ENCODE results near the gene FGF9. TPM values are rescaled to one million over a fixed set of nuclear protein-coding genes. Genes with fewer than 3 reads are reported as not detected.

The FGF9 gene
- total RNA-seq, 4 donors from 2014 or later: 0.76 TPM; not detected in 3

DNA sequence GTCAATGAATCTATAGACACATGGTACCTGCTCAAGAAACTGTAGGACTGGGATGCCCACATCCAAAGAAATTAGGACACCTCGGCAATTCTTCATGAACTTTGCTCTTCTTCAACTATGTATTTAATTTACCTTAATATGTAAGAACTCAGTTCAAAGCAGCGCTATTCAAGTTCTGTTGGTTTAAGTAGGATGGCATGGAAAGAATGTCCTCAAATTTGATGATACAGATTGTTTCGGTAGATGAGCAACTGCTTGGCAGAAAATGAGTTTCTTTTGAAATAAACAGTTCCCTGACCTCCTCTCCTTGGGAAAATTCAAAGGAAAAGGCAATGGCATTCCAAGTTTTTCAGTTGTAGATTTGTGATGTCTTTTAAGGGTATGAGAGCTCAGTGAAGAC lies 36.7 kb downstream of the FGF9 start:
- WGBS, 2 donors: 85 to 88% methylated on average over 3 of the region's 3 CpGs

DNA sequence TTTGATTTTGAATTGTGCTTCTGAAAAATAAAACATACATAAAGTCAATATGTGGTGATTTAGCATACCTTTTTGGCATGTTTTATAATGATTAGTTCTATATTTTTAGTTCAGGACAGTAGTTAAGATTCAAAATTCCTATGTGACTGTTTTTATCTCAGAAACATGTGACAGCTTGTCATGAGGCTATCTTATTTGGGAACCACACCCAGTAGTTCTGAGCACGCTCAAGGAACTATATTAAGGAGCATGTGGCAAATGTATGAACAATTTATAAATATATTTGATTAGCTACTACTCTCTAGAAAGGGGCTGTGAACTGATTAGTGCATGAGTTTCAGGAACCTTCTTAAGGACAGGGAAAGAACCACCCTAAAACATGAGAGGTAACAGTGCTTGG lies 38.8 kb downstream of the FGF9 start:
- 19 to 53% methylated on average over 1 of the region's 1 CpG for whole genome bisulfite sequencing, 2 donors

More for the DNA sequence above, 36.7 kb downstream of the FGF9 start:
- no peak for DNase-seq
- Histone ChIP-seq H3K36me3 (no peaks in the 10 kb centered on the region), H3K9me3 (no peaks in the 10 kb centered on the region), H3K4me1 (no peaks in the 10 kb centered on the region), H3K27ac (no peak overlapping the region), H3K4me3 (no peak overlapping the region), H3K27me3 (peaks cover 0 to 9% (median 0%) of the 10 kb centered on the region in 4 donors)
- TF ChIP-seq, protein P1, sequence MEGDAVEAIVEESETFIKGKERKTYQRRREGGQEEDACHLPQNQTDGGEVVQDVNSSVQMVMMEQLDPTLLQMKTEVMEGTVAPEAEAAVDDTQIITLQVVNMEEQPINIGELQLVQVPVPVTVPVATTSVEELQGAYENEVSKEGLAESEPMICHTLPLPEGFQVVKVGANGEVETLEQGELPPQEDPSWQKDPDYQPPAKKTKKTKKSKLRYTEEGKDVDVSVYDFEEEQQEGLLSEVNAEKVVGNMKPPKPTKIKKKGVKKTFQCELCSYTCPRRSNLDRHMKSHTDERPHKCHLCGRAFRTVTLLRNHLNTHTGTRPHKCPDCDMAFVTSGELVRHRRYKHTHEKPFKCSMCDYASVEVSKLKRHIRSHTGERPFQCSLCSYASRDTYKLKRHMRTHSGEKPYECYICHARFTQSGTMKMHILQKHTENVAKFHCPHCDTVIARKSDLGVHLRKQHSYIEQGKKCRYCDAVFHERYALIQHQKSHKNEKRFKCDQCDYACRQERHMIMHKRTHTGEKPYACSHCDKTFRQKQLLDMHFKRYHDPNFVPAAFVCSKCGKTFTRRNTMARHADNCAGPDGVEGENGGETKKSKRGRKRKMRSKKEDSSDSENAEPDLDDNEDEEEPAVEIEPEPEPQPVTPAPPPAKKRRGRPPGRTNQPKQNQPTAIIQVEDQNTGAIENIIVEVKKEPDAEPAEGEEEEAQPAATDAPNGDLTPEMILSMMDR (IDR thresholded peaks at IDR 0.05): no peak
- TF ChIP-seq POLR2A (IDR thresholded peaks at IDR 0.05): no peak
- intact Hi-C loops (cut with DNase I): no loop called here

GRCh38 chr13:21710163-21710562 lies 39.3 kb downstream of the FGF9 start:
- DNase-seq: no peak
- Histone ChIP-seq H3K36me3 (no peaks in the 10 kb centered on the region), H3K9me3 (no peaks in the 10 kb centered on the region), H3K27ac (no peak overlapping the region), H3K4me3 (no peak overlapping the region), H3K4me1 (no peaks in the 10 kb centered on the region), H3K27me3 (peaks cover 0 to 9% (median 0%) of the 10 kb centered on the region in 4 donors)
- intact Hi-C loops (cut with DNase I): no loop called here
- WGBS, 2 donors: 63 to 66% methylated on average over 2 of the region's 2 CpGs
- TF ChIP-seq, protein P1 (IDR thresholded peaks at IDR 0.05): no peak
- no peak for TF ChIP-seq POLR2A (IDR thresholded peaks at IDR 0.05)

More for the DNA sequence above, 38.8 kb downstream of the FGF9 start:
- H3K4me3 ChIP-seq: no peak overlapping the region
- H3K9me3 ChIP-seq: no peaks in the 10 kb centered on the region
- TF ChIP-seq, protein P1 (IDR thresholded peaks at IDR 0.05): no peak
- TF ChIP-seq POLR2A (IDR thresholded peaks at IDR 0.05): no peak
- peaks cover 0 to 9% (median 0%) of the 10 kb centered on the region in 4 donors for H3K27me3 ChIP-seq
- intact Hi-C loops (cut with DNase I): no loop called here
- H3K4me1 ChIP-seq: no peaks in the 10 kb centered on the region
- H3K27ac ChIP-seq: no peak overlapping the region
- no peaks in the 10 kb centered on the region for H3K36me3 ChIP-seq
- DNase-seq: no peak

DNA sequence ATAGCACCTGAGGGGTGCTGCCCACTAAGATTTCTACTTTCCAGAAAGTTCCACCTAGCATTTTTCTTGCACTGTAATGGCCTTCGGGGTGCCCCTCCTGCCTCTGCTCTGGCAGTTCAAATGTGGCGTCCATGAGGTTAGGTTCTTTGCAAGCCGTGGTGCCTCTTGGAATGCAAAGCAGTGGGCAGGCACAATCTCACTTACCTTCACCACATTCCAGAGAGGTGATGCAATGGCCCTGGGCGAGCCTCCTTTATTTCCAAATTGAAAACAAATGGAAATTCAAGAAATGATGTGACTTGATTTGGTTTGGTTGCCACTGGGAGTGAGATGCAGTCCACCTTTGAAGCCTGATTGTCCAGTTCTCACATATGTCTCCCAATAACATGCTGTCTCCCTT lies 46.9 kb downstream of the FGF9 start:
- intact Hi-C loops (cut with DNase I): no loop called here
- no peak overlapping the region for H3K4me3 ChIP-seq
- H3K4me1 ChIP-seq: no peaks in the 10 kb centered on the region
- no peaks in the 10 kb centered on the region for H3K36me3 ChIP-seq
- 25 to 38% methylated on average over 4 of the region's 4 CpGs for WGBS, 2 donors
- TF ChIP-seq, protein P1 (IDR thresholded peaks at IDR 0.05): no peak
- no peak for TF ChIP-seq POLR2A (IDR thresholded peaks at IDR 0.05)
- no peak for DNase-seq
- H3K27me3 ChIP-seq: peaks cover 0 to 12% (median 0%) of the 10 kb centered on the region in 4 donors
- no peak overlapping the region for H3K27ac ChIP-seq
- no peaks in the 10 kb centered on the region for H3K9me3 ChIP-seq

- no peak overlapping the region for H3K27ac ChIP-seq
- peaks cover 0 to 12% (median 0%) of the 10 kb centered on the region in 4 donors for H3K27me3 ChIP-seq
- TF ChIP-seq, protein P1 (IDR thresholded peaks at IDR 0.05): no peak
- no peak for TF ChIP-seq POLR2A (IDR thresholded peaks at IDR 0.05)
- 70 to 80% methylated on average over 7 of the region's 7 CpGs for WGBS, 2 donors
- no peaks in the 10 kb centered on the region for H3K4me1 ChIP-seq
- no peaks in the 10 kb centered on the region for H3K36me3 ChIP-seq
- no peaks in the 10 kb centered on the region for H3K9me3 ChIP-seq
- no peak overlapping the region for H3K4me3 ChIP-seq
- intact Hi-C loops (cut with DNase I): no loop called here
- DNase-seq: no peak
Observed at GRCh38 chr13:21719463-21719862, 48.6 kb downstream of the FGF9 start.
